Adrenal gland (tissue), 12 donors: ENCODE results near the gene PPIF. TPM values are rescaled to one million over a fixed set of nuclear protein-coding genes. Genes with fewer than 3 reads are reported as not detected.

Experiments
- DNase-seq, 7 donors: peaks; one replicate each; pipeline ENCODE4 v3.0.0-alpha.2; 2019 to 2020
- H3K27ac ChIP-seq, 5 donors: fragments of 200-600 bp; sonication (generic) in 4 of 5; 1 replicate in 3 of 5; 2 replicates in 2 of 5; pipeline versions ENCODE4 v1.5.1 to v1.8.0; 2016 to 2020; ENCODE audit warnings: mild to moderate bottlenecking in 1 of 5
- H3K27me3 ChIP-seq: fragments of 200-600 bp; 2 replicates; pipeline ENCODE4 v1.8.0; 2021
- H3K36me3 ChIP-seq, 2 donors: fragments of 200-600 bp; replicated peaks in 1 of 2; 1 replicate in 1 of 2; 2 replicates in 1 of 2; pipeline versions ENCODE4 v1.5.1 to v1.8.0; 2018 to 2022
- H3K4me1 ChIP-seq, 2 donors: fragments of 200-600 bp; replicated peaks in 1 of 2; 1 replicate in 1 of 2; 2 replicates in 1 of 2; pipeline versions ENCODE4 v1.5.1 to v1.8.0; 2018 to 2021
- H3K4me3 ChIP-seq, 4 donors: fragments of 200-600 bp; sonication (generic) in 3 of 4; one replicate each; pipeline ENCODE4 v1.5.1; 2016 to 2018
- H3K9me3 ChIP-seq, 3 donors: fragments of 200-600 bp; sonication (generic) in 1 of 3; replicated peaks in 1 of 3; 1 replicate in 2 of 3; 2 replicates in 1 of 3; pipeline versions ENCODE4 v1.5.1 to v1.8.0; 2016 to 2021
- CTCF ChIP-seq, 6 experiments: fragments of 450-650 bp in 4 of 6; fragments of 200-600 bp in 2 of 6; sonication (generic) in 1 of 6; IDR thresholded peaks; 1 replicate in 5 of 6; 2 replicates in 1 of 6; pipeline versions ENCODE4 v1.5.1 to v1.8.0; 2016 to 2021; ENCODE audit warnings: antibody characterized with exemption in 6 of 6, mild to moderate bottlenecking in 2 of 6, moderate library complexity in 1 of 6
- POLR2A ChIP-seq, 2 donors: fragments of 450-650 bp; IDR thresholded peaks; one replicate each; pipeline ENCODE4 v1.6.1; 2017; ENCODE audit warnings: antibody characterized with exemption in 2 of 2, mild to moderate bottlenecking in 2 of 2, moderate library complexity in 1 of 2
- WGBS, 4 donors: extraction: QIAGEN DNeasy Blood & Tissue Kit in 2 of 4; methylation state at CpG; one replicate each; pipeline versions ENCODE4 v1.1.5 to v1.1.7; 2013 to 2017; 5-methylcytosine and 5-hydroxymethylcytosine counted together
- intact Hi-C, 2 donors: fragments of 100-400 bp; cut with DNase I; formaldehyde crosslinking; loops; one replicate each; pipeline versions ENCODE4 v1.14.1 to v1.15.0; 2022 to 2023
- polyA plus RNA-seq, 3 donors: library from polyadenylated mRNA; stranded (reverse); fragments of 200-250 nt in 2 of 3; fragments of 350-450 nt in 1 of 3; fragmentation: Illumina TruSeq in 1 of 3; extraction: RNeasy Lipid Tissue Mini Kit (QIAGEN cat#74804) in 1 of 3; gene quantifications; one replicate each; pipeline ENCODE4 v1.2.3, GENCODE V29; 2013 to 2014
- total RNA-seq, 9 donors: library from RNA; depleted of rRNA in 4 of 9; stranded (reverse); fragments of >200 nt in 4 of 9; fragments of 120-200 nt in 1 of 9; fragmentation: NEBNext Ultra II Directional in 1 of 9; extraction: Animal tissue kit (Norgen Biotek cat#: 25700) in 1 of 9; gene quantifications; one replicate each; pipeline versions ENCODE4 v1.1.0 to v1.2.4, GENCODE V29; 2013 to 2023
- donor health status: healthy with polysubstance abuse.
- donor health status: Bipolar disorder and iron deficiency.
- donor health status: DM: yes; HTN: yes; CAD: no.
- donor health status: DM: no; HTN: no; CAD: no.
- donor health status: DM: no; HTN: no; CAD: no.
- donor health status: DM: yes; HTN: yes; CAD: no.

The PPIF gene
- total and polyA plus RNA-seq, 12 donors, result 43.8 to 619 (median 216) TPM

- no peak overlapping the region for H3K4me3 ChIP-seq
- H3K4me1 ChIP-seq, result peaks cover 0 to 11% of the 10 kb centered on the region in 2 donors
- H3K9me3 ChIP-seq, result no peaks in the 10 kb centered on the region
- TF ChIP-seq POLR2A (IDR thresholded peaks at IDR 0.05) (no peak), CTCF (IDR thresholded peaks at IDR 0.05) (no peak)
- peak overlapping the region in 2 of 5 donors; percentile 73 to 92 for H3K27ac ChIP-seq
- H3K27me3 ChIP-seq, result no peaks in the 10 kb centered on the region
- intact Hi-C loops, result loop anchor here (5.0 to 10.0 kb wide), 4 partner anchors 83 to 116 kb away; no protein-coding TSS in a partner anchor
- DNase-seq, result peak in 3 of 7 donors; percentile 7 to 45 (median 21)
- no peaks in the 10 kb centered on the region for H3K36me3 ChIP-seq
- 74 to 81% (median 80%) methylated on average over 18 to 22 of the region's 22 CpGs for WGBS, 4 donors
Observed at GRCh38 chr10:79378647-79379511, 31.6 kb downstream of the PPIF start.

- Histone ChIP-seq H3K4me1 (peaks cover 0 to 11% of the 10 kb centered on the region in 2 donors), H3K27ac (peak overlapping the region in 2 of 5 donors; percentile 73 to 92), H3K4me3 (no peak overlapping the region), H3K9me3 (no peaks in the 10 kb centered on the region), H3K27me3 (no peaks in the 10 kb centered on the region), H3K36me3 (no peaks in the 10 kb centered on the region)
- 62 to 78% (median 68%) methylated on average over 8 to 9 of the region's 9 CpGs for WGBS, 4 donors
- no peak for TF ChIP-seq CTCF (IDR thresholded peaks at IDR 0.05)
- no peak for TF ChIP-seq POLR2A (IDR thresholded peaks at IDR 0.05)
- DNase-seq, result peak in 3 of 7 donors; percentile 18 to 53 (median 24)
- intact Hi-C loops, result loop anchor here (5.0 to 10.0 kb wide), 4 partner anchors 83 to 115 kb away; no protein-coding TSS in a partner anchor
Observed at GRCh38 chr10:79379512-79380124, 32.3 kb downstream of the PPIF start.

GRCh38 chr10:79380125-79380945 lies 33.1 kb downstream of the PPIF start:
- Histone ChIP-seq H3K27me3 (no peaks in the 10 kb centered on the region), H3K4me1 (peaks cover 0 to 11% of the 10 kb centered on the region in 2 donors), H3K27ac (peak overlapping the region in 4 of 5 donors; percentile 13 to 92 (median 58)), H3K36me3 (no peaks in the 10 kb centered on the region), H3K4me3 (no peak overlapping the region), H3K9me3 (no peaks in the 10 kb centered on the region)
- TF ChIP-seq POLR2A (IDR thresholded peaks at IDR 0.05) (no peak), CTCF (IDR thresholded peaks at IDR 0.05) (no peak)
- intact Hi-C loops, result no loop called here
- DNase-seq, result peak in 4 of 7 donors; percentile 44 to 60 (median 51)
- 51 to 67% (median 58%) methylated on average over 8 to 14 of the region's 14 CpGs for WGBS, 4 donors
